ENCODE results near the gene TPPP3. TPM values are rescaled to one million over a fixed set of nuclear protein-coding genes. Genes with fewer than 3 reads are reported as not detected.

The TPPP3 gene
- total RNA-seq, 1 donor = 5.1 TPM

- no peak for DNase-seq (ENCODE audit: low read depth in 2 of 3, low spot score in 2 of 3)
Measured at GRCh38 chr16:67406111-67406971, 13.0 kb upstream of the TPPP3 start.

GRCh38 chr16:67405336-67405735 lies 12.0 kb upstream of the TPPP3 start:
- no peak for DNase-seq (ENCODE audit: low read depth in 2 of 3, low spot score in 2 of 3)

GRCh38 chr16:67404740-67405226 lies 11.5 kb upstream of the TPPP3 start:
- DNase-seq (ENCODE audit: low read depth in 2 of 3, low spot score in 2 of 3) = no peak

GRCh38 chr16:67403976-67404555 lies 10.8 kb upstream of the TPPP3 start:
- no peak for DNase-seq (ENCODE audit: low read depth in 2 of 3, low spot score in 2 of 3)

- DNase-seq (ENCODE audit: low read depth in 2 of 3, low spot score in 2 of 3) = no peak
Measured at GRCh38 chr16:67400901-67401300, 7.6 kb upstream of the TPPP3 start.

GRCh38 chr16:67399749-67400704 lies 6.7 kb upstream of the TPPP3 start:
- DNase-seq (ENCODE audit: low read depth in 2 of 3, low spot score in 2 of 3) = no peak

GRCh38 chr16:67399218-67399733 lies 6.0 kb upstream of the TPPP3 start:
- DNase-seq (ENCODE audit: low read depth in 2 of 3, low spot score in 2 of 3) = peak in 2 of 3 donors; percentile 57 to 65

- no peak for DNase-seq (ENCODE audit: low read depth in 2 of 3, low spot score in 2 of 3)
Measured at GRCh38 chr16:67398546-67399217, 5.4 kb upstream of the TPPP3 start.

- no peak for DNase-seq (ENCODE audit: low read depth in 2 of 3, low spot score in 2 of 3)
Measured at GRCh38 chr16:67397812-67398545, 4.7 kb upstream of the TPPP3 start.

GRCh38 chr16:67397036-67397801 lies 3.9 kb upstream of the TPPP3 start:
- no peak for DNase-seq (ENCODE audit: low read depth in 2 of 3, low spot score in 2 of 3)

- peak in 2 of 3 donors; percentile 22 to 40 for DNase-seq (ENCODE audit: low read depth in 2 of 3, low spot score in 2 of 3)
Measured at GRCh38 chr16:67396159-67397035, 3.1 kb upstream of the TPPP3 start.

GRCh38 chr16:67395458-67396158 lies 2.3 kb upstream of the TPPP3 start:
- no peak for DNase-seq (ENCODE audit: low read depth in 2 of 3, low spot score in 2 of 3)

GRCh38 chr16:67395105-67395457 lies 1.8 kb upstream of the TPPP3 start:
- no peak for DNase-seq (ENCODE audit: low read depth in 2 of 3, low spot score in 2 of 3)

- DNase-seq (ENCODE audit: low read depth in 2 of 3, low spot score in 2 of 3) = peak in 2 of 3 donors; percentile 58 to 79
Measured at GRCh38 chr16:67394155-67395104, 1.1 kb upstream of the TPPP3 start.

- DNase-seq (ENCODE audit: low read depth in 2 of 3, low spot score in 2 of 3) = no peak
Measured at GRCh38 chr16:67393788-67394154, 473 bp upstream of the TPPP3 start.

All from hematopoietic multipotent progenitor cell (in vitro differentiated cells).